ENCODE data around the gene ALDH16A1.
"Not testable (repeated sequence)": the region's sequence is repeated elsewhere in the genome, so short reads cannot be mapped to it uniquely, and the experiment has no call there.

ALDH16A1 gene

DNA sequence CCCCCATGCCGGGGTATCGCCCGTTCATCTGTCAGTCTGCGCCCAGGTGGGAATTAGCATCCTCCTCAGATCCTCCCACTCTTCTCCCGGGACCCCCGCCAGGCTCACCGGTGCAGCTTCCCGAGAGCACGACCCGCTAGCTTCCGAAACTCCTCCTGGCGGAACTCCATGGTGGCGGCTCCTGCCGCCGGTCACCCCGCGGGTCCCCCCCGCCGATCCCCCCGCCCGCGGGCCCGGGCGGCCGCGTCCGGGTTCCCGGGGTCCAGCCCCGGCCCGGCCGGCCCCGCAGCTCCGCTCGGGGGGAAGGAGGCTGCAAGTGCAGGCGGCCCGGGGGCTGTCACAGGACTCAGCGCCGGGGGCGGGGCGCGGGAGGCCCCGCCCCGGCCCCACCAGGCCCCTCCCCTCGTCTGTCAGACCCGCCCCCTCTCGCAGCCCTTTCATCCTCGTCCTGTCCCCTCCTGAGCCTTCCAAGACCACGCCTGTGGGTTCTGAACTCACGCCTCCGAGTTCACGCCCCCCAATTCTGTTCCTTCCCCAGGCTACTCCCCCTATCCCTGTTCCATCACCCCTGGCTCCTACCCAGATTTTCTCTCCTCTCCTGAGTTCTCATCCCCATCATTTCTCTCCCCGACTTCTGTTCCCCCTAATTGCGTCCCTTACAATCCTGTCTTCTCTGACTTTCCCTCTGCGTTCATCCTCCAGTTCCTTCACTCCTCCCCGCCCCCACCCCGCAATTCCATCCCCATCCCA is 11.6 kb upstream of the ALDH16A1 start, which contains the start of gene SLC17A7:
Gene SLC17A7, minus strand, starts transcription at position 318 of the 750 bp plus-strand sequence. Its CDS starts 148 bp downstream, at position 170.
- Mint-ChIP-seq H3K36me3 (peaks cover 7% of the 10 kb centered on the region), H3K4me3 (peak within 1 kb of the TSS; percentile 86), H3K27ac (peak within 1 kb of the TSS; percentile 56), H3K4me1 (peaks cover 38% of the 10 kb centered on the region), H3K9me3 (no peaks in the 10 kb centered on the region), H3K27me3 (peaks cover 43% of the 10 kb centered on the region)
- ATAC-seq (ENCODE audit: low read depth) (no peak), DNase-seq (ENCODE audit: low spot score in 2 of 2) (no peak)

DNA sequence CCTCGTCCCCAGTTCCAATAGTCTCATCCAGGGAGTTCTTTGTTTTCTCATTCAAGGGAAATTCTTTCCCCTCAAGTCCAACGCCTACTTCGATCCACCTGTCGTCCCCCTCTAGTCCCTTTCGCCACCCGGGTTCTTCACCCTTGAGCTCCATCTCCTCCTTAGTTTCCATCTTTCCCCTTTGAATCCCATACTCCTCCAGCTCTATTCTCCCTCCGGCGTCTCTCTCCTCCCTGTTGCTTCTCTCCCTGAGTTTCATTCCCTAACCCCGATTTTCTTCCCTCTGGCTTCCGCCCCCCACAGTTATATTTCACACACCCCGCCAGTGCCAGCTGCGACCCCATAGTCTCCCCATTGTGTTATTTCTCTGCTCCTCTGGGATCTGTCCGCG is 11.1 kb upstream of the ALDH16A1 start:
- Mint-ChIP-seq H3K27me3 (peaks cover 41% of the 10 kb centered on the region), H3K4me1 (peaks cover 35% of the 10 kb centered on the region), H3K9me3 (no peaks in the 10 kb centered on the region), H3K4me3 (peak overlapping the region; percentile 86), H3K27ac (peak overlapping the region; percentile 56), H3K36me3 (peaks cover 7% of the 10 kb centered on the region)
- ATAC-seq (ENCODE audit: low read depth) (no peak), DNase-seq (ENCODE audit: low spot score in 2 of 2) (no peak)

DNA sequence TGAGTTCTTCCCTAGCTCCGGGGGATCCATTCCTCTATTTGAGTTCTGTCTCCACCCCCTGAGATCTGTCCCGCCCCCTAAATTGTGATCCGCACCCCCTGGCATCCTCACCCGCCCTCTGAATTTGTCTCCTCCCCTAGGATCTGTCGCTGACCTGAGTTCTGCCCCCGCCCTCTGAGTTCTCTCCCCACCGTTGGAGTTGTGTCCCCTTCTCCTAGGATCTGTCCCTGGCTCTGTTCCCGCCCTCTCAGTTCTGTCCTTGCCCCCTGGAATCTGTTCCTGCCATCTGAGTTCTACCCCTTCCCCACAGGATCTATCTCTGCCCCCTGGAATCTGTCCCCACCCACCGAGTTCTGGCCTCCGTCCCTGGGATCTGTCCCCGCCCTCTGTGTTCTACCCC is 10.7 kb upstream of the ALDH16A1 start:
- ATAC-seq (ENCODE audit: low read depth) (no peak), DNase-seq (ENCODE audit: low spot score in 2 of 2) (no peak)
- peak overlapping the region; percentile 56 for H3K27ac Mint-ChIP-seq
- peaks cover 38% of the 10 kb centered on the region for H3K27me3 Mint-ChIP-seq
- H3K4me1 Mint-ChIP-seq = peaks cover 34% of the 10 kb centered on the region
- peak overlapping the region; percentile 86 for H3K4me3 Mint-ChIP-seq
- H3K36me3 Mint-ChIP-seq = peaks cover 7% of the 10 kb centered on the region
- no peaks in the 10 kb centered on the region for H3K9me3 Mint-ChIP-seq

DNA sequence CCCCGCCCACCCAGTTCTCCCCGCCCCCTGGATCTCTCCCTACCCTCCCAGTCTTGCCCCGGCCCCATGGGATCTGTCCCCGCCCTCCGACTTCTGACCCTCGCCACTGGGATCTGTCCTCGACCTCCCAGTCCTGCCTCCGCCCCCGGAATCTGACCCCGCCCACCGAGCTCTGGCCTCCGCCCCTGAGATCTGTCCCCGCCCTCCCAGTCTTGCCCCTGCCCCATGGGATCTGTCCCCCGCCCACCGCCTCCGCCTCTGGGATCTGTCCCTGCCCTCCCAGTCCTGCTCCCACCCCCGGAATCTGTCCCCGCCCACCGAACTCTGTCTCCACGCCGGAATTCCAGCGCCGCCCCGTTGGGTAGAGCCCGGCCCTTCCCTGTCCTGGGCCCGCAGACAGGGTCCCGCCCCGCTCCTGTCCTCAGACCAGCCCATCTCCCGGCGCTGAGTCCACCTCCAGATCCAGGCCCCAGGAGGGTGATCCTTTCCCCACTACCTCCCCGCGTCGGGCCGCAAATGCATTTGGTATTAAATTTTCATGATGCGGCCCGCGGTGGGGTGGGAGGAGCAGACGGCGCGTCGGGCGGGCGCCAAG is 10.2 kb upstream of the ALDH16A1 start:
- peak; percentile 23 for ATAC-seq (ENCODE audit: low read depth)
- Mint-ChIP-seq H3K36me3 (peaks cover 7% of the 10 kb centered on the region), H3K4me3 (peak overlapping the region; percentile 86), H3K9me3 (no peaks in the 10 kb centered on the region), H3K4me1 (peaks cover 30% of the 10 kb centered on the region), H3K27me3 (peaks cover 33% of the 10 kb centered on the region), H3K27ac (peak overlapping the region; percentile 92)
- DNase-seq (ENCODE audit: low spot score in 2 of 2) = no peak

DNA sequence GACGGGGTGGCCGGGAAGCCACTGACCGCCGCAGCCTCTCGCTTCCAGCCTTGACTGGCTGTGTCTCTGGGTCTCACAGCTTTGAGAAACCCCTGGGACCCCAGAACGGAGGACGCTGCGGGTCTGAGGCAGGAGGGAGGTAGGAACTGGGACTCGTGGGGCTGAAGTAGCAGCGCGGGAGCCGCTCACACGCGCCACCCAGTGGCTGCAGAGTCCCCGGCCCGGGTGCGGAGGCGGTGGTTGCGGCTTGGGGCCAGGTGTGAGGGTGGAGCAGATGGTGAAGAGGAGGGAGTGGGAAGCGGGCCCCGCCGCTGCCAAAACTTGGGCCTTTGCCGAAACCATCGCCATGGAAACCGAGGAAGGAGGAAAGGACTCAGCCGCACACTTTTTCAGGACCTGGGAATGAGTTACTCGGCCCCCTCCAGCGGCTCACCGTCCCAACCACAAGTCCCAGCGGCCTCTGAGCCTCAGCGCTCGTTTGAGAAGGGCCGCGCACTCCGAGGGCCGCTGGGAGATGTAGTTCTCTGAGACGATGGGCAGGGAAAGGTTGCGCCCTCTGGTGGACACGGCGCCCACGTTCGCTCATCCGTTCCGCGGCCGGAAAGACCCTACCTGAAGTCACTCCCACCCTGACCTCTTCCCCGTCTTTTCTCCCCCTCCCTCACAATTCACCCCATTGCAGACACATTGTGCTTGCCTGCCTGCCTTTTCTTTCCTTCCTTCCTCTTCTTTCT is 9.5 kb upstream of the ALDH16A1 start:
- Mint-ChIP-seq H3K27ac (peak overlapping the region; percentile 92), H3K27me3 (peaks cover 27% of the 10 kb centered on the region), H3K4me1 (peaks cover 31% of the 10 kb centered on the region), H3K4me3 (peak overlapping the region; percentile 86), H3K36me3 (peaks cover 11% of the 10 kb centered on the region), H3K9me3 (no peaks in the 10 kb centered on the region)
- DNase-seq (ENCODE audit: low spot score in 2 of 2) (peak; percentile 94 to 96), ATAC-seq (ENCODE audit: low read depth) (peak; percentile 85)

DNA sequence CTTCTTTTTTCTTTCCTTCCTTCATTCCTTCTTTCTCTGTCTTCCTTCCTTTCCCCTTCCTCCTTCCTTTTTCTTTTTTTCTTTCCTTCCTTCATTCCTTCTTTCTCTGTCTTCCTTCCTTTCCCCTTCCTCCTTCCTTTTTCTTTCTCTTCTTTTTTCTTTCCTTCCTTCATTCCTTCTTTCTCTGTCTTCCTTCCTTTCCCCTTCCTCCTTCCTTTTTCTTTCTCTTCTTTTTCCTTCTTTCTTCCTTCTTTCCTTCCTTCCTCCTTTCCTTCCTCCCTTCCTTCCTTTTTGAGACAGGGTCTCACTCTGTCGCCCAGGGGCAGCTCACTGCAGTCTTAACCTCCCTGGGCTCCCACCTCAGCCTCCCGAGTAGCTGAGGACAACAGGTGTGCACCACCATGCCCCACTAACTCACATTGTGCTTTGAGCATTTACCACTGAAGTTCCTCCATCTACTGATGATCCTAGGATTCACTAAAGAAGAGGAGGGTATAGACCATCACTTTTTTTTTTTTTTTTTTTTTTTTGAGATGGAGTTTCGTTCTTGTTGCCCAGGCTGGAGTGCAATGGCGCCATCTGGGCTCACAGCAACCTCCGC is 8.8 kb upstream of the ALDH16A1 start:
- H3K27ac Mint-ChIP-seq = peak overlapping the region; percentile 92
- H3K4me1 Mint-ChIP-seq = peaks cover 36% of the 10 kb centered on the region
- ATAC-seq (ENCODE audit: low read depth); H3K9me3 Mint-ChIP-seq; DNase-seq (ENCODE audit: low spot score in 2 of 2): not testable (repeated sequence)
- peaks cover 23% of the 10 kb centered on the region for H3K27me3 Mint-ChIP-seq
- peak overlapping the region; percentile 86 for H3K4me3 Mint-ChIP-seq
- peaks cover 13% of the 10 kb centered on the region for H3K36me3 Mint-ChIP-seq

DNA sequence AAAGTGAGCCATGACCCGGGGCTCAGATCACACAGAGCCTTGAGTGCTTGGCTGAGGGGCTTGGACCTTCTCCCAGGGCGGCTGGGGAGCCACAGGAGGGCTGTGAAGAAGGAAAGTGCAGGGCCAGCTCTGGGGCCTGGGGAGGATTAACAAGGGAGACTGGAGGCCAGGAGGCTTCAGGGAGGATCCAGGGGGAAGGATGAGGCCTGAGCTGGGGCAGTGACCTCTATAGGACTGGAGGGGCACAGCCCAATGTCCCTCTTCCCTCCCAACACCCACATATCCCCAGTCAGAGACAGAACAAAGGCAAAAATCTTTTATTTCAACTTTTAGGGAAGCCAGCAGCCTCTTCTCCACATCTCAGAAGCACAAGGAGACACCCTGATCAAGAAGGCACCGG is 7.0 kb upstream of the ALDH16A1 start:
- Mint-ChIP-seq H3K4me3 (no peak overlapping the region), H3K4me1 (peaks cover 39% of the 10 kb centered on the region), H3K9me3 (no peaks in the 10 kb centered on the region), H3K27me3 (peaks cover 13% of the 10 kb centered on the region), H3K36me3 (peaks cover 19% of the 10 kb centered on the region), H3K27ac (peak overlapping the region; percentile 31)
- no peak for DNase-seq (ENCODE audit: low spot score in 2 of 2)
- ATAC-seq (ENCODE audit: low read depth) = no peak

DNA sequence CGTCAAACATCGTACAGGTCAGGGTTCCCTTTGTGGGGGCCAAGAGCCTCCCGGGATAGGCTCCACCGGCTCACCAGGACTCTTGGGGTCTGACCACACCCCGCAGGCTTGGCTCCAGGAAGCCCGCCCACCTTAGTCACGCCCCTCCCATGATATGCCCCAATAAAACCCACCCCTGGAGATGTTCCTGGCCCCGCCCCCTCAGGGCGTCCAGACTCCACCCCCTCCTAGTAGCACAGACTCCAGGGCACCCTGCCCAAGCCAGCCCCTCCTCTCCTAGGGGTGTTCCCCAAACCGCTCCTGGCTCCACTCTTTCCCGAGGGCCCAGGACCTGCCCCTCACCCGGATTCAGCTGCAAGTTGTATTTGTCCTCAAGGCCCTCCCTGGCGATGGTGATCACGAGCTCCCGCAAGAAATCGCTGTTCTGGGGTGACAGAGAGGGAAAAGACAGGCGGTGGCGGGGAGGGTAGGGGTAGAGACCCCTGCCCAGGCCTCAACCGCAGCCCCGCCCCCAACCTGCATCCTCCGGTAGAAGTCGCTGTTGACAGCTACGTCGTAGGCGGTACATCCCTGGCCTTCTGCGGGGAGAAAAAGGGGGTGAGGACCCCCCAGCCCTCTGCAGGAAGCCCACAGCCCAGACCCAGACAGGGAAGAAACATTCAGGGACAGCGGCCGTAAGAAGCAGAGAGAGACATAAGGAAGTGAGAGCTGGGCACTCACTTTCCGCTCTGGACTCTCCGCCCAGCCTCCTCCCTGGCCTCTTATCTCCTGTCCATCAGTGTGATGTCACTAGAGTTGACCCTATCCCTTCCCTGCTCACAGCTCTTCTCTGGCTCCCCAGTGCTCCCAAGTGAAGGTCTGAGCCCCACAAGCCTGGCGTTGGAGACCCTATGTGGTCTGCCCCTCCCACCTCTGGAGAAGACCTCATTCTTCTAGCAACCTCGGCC is 5.3 kb upstream of the ALDH16A1 start:
- DNase-seq (ENCODE audit: low spot score in 2 of 2) (no peak), ATAC-seq (ENCODE audit: low read depth) (no peak)
- no peaks in the 10 kb centered on the region for H3K9me3 Mint-ChIP-seq
- H3K27ac Mint-ChIP-seq = no peak overlapping the region
- peaks cover under 1% of the 10 kb centered on the region for H3K27me3 Mint-ChIP-seq
- peaks cover 30% of the 10 kb centered on the region for H3K4me1 Mint-ChIP-seq
- no peak overlapping the region for H3K4me3 Mint-ChIP-seq
- H3K36me3 Mint-ChIP-seq = peaks cover 15% of the 10 kb centered on the region

DNA sequence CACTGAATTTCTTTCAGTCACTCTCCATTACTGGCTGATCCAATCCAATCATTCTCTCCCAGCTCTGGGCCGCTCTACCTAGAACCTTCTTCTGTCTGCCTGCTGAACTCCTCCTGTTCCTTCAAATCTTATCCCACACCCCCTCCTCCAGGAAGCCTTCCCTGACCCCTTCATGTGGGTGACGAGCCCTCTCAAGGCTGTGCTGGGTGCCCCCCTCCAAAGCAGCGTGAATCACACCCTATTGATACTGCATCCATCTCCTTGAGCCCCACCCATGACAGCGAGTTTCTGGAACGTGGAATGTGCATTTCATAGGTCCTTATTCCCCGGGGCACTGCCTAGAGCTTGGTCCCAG is 4.6 kb upstream of the ALDH16A1 start:
- peaks cover 32% of the 10 kb centered on the region for H3K4me1 Mint-ChIP-seq

DNA sequence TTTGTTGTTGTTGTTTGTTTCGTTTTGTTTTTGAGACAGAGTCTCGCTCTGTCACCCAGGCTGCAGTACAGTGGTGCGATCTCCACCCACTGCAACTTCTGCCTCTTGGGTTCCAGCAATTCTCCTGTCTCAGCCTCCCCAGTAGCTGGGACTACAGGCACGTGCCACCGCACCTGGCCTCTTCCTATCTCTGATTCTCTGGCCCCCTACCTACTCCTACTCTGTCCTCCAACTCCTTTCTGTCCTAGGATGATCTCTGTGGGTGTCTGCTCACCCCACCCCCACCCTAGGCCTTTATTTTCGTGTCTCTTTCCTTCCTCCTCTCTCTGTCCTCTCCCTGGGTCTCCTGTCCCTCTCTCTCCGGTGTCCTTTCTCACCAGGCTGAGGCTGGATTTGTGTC is 2.6 kb upstream of the ALDH16A1 start:
- peaks cover 29% of the 10 kb centered on the region for H3K4me1 Mint-ChIP-seq
- H3K4me3 Mint-ChIP-seq = peak overlapping the region; percentile 95
- H3K27me3 Mint-ChIP-seq = no peaks in the 10 kb centered on the region
- H3K27ac Mint-ChIP-seq = peak overlapping the region; percentile 98
- DNase-seq (ENCODE audit: low spot score in 2 of 2) (no peak), ATAC-seq (ENCODE audit: low read depth) (no peak)
- peaks cover 15% of the 10 kb centered on the region for H3K36me3 Mint-ChIP-seq
- peaks cover 1% of the 10 kb centered on the region for H3K9me3 Mint-ChIP-seq

More for the DNA sequence above, 4.6 kb upstream of the ALDH16A1 start:
- Mint-ChIP-seq H3K27me3 (no peaks in the 10 kb centered on the region), H3K9me3 (peaks cover 1% of the 10 kb centered on the region), H3K4me3 (peak overlapping the region; percentile 6), H3K36me3 (peaks cover 15% of the 10 kb centered on the region), H3K27ac (no peak overlapping the region)
- no peak for ATAC-seq (ENCODE audit: low read depth)
- DNase-seq (ENCODE audit: low spot score in 2 of 2) = no peak

DNA sequence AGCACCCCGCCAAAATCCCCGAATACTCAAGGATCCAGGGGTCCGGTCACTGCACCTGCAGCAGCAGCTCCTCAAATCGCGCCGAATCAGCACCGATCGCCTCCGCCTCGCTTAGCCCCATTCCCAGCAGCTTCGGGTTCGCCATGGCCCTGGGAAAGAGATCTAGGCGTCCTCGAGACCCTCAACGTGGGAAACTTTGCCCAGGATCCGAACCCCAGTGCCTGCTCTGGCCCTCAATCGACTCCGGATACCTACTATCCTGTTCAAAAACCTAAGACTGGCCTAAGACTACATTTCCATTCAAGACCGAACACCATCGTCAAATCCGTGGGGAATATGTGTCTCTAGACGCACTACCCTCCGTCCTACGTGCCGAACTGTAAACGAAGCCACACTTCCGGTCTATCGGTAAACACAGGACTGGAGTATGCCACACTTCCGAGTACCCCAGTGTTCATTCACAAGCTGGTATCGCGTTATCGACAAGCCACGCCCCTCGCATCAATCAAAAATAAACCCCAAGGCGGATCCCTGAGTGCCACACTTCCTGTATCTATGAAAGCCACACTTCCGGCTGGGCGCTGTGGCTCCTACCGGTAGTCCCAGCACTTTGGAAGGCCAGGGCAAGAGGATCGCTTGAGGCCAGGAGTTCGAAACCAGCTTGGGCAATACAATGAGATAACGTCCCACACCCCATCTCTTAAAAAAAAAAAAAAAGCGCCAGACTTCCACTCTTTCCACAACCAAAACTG is 1.4 kb upstream of the ALDH16A1 start, which contains the start of gene PIH1D1:
Gene PIH1D1, minus strand, starts transcription at position 385 of the 752 bp plus-strand sequence. Its CDS starts 240 bp downstream, at position 145.
- peak within 1 kb of the TSS; percentile 99 for H3K27ac Mint-ChIP-seq
- H3K4me1 Mint-ChIP-seq = peaks cover 29% of the 10 kb centered on the region
- DNase-seq (ENCODE audit: low spot score in 2 of 2) = peak; percentile 78 to 91
- no peaks in the 10 kb centered on the region for H3K27me3 Mint-ChIP-seq
- peak within 1 kb of the TSS; percentile 98 for H3K4me3 Mint-ChIP-seq
- H3K9me3 Mint-ChIP-seq = peaks cover 1% of the 10 kb centered on the region
- peak; percentile 66 for ATAC-seq (ENCODE audit: low read depth)
- H3K36me3 Mint-ChIP-seq = peaks cover 20% of the 10 kb centered on the region

DNA sequence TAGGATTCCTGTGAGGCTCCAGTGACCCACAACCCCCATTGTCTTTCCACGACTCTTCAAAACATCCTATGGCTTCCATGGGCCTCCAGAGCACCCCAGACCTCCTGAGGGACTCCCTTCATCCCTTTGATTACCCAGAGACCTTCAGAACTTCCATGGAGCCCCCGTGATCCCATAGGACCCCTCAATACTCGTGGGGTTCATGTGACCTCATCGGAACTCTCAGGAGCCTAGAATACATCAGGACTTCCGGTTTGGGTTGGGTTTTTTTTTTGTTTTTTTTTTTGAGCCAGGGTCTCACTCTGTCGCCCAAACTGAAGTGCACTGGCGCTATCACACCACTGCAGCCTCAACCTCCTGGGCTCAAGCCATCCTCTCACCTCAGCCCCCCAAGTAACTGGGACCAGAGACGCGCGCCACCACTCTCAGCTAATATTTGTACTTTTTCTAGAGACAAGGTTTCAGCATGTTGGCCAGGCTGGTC is 774 bp downstream of the ALDH16A1 start:
- peaks cover 25% of the 10 kb centered on the region for H3K4me1 Mint-ChIP-seq
- H3K9me3 Mint-ChIP-seq = peaks cover 1% of the 10 kb centered on the region
- no peaks in the 10 kb centered on the region for H3K27me3 Mint-ChIP-seq
- H3K4me3 Mint-ChIP-seq = peak overlapping the region; percentile 98
- DNase-seq (ENCODE audit: low spot score in 2 of 2) (no peak), ATAC-seq (ENCODE audit: low read depth) (peak; percentile 4)
- peak overlapping the region; percentile 99 for H3K27ac Mint-ChIP-seq
- peaks cover 17% of the 10 kb centered on the region for H3K36me3 Mint-ChIP-seq
